Dermis blood vessel endothelial cell (primary cell): ENCODE measurements around the gene FAHD2A. TPM values are rescaled to one million over a fixed set of nuclear protein-coding genes. Genes with fewer than 3 reads are reported as not detected.
"Not testable (repeated sequence)": the region's sequence is repeated elsewhere in the genome, so short reads cannot be mapped to it uniquely, and the experiment has no call there.

Source experiments
- DNase-seq: peaks from one replicate; pipeline ENCODE4 v3.0.0; 2010
- total RNA-seq: library from RNA; depleted of rRNA; stranded (reverse); fragments of >200 nt; gene quantifications from 2 replicates; pipeline ENCODE4 v1.2.3, GENCODE V29; 2014

Gene FAHD2A, protein sequence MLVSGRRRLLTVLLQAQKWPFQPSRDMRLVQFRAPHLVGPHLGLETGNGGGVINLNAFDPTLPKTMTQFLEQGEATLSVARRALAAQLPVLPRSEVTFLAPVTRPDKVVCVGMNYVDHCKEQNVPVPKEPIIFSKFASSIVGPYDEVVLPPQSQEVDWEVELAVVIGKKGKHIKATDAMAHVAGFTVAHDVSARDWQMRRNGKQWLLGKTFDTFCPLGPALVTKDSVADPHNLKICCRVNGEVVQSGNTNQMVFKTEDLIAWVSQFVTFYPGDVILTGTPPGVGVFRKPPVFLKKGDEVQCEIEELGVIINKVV
- total RNA-seq, result 16.0 and 24.1 TPM in 2 replicates

- peak; percentile 93 for DNase-seq
Observed at GRCh38 chr2:95402370-95403203, at the start of gene FAHD2A. Gene FAHD2A, plus strand, starts transcription at chr2:95402708. Its CDS starts 2,851 bp downstream, at chr2:95405559.

GRCh38 chr2:95353055-95353575, 49.4 kb upstream of the FAHD2A start:
- no peak for DNase-seq

DNA sequence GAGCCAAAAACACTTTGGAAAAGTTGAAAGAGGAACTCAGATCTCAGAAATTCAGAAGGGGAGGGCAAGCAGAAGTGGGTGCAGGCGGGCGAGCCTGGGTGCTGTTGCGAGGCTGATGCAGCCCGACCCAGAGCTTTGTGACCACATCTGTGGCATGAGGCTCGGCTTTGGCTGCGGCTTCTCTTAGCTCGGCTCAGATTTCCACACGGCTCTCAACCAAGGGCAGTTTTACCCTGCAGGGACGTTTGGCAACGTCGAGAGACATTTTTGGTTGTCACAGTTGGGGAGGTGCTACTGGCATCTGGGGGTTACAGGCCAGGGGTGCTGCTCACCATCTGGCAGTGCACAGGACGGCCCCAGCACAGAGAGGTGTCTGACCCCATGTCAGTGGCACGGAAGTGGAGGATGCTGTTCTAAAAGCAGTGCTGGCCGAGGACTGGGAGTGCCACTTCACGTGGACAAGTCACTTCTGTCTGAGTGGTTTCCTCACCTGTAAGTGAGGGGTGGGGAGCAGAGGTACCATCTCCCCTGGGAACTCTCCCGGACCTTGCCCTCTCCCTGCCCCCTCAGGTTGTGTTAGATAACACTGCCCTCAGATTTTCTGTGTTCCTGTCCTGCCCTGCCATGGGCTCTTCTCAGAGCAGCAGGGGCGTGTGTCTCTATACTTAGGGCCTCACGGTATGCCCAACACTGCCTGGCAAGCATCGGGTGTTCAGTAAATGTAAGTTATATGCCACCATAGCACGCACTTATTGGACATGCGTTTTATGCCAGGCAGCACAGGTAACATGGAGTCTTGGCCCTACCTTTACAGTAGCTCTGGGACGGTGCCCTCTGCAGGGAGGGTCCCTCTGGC, 48.7 kb upstream of the FAHD2A start:
- no peak for DNase-seq

DNA sequence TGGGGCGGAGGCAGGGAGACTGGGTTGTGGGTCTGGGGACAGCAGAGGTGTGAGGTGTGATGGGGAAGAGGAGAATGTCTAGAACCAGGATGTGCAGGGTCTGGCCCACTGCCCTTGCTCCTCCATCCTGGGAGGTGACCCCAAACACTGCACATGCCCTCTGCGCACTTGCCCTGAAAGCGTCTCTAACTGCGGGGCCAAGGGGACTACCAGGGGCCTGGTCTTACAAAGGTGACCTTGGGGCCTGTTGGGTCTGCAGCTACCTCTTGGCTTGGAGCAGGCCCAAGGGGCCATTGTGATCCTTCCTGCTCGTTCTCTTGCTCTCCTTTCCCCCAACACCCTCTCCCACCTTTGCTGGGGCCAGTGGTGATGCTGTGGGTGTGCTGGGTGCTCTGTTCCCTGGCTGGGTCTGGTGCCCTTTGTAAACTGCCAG, 48.0 kb upstream of the FAHD2A start:
- DNase-seq, result no peak

GRCh38 chr2:95354925-95355324, 47.6 kb upstream of the FAHD2A start:
- DNase-seq, result no peak

- DNase-seq, result not testable (repeated sequence)
Observed at GRCh38 chr2:95355486-95355885, 47.0 kb upstream of the FAHD2A start.

GRCh38 chr2:95356821-95357700, 45.4 kb upstream of the FAHD2A start:
- no peak for DNase-seq

GRCh38 chr2:95357717-95358280, 44.7 kb upstream of the FAHD2A start:
- DNase-seq, result no peak

DNA sequence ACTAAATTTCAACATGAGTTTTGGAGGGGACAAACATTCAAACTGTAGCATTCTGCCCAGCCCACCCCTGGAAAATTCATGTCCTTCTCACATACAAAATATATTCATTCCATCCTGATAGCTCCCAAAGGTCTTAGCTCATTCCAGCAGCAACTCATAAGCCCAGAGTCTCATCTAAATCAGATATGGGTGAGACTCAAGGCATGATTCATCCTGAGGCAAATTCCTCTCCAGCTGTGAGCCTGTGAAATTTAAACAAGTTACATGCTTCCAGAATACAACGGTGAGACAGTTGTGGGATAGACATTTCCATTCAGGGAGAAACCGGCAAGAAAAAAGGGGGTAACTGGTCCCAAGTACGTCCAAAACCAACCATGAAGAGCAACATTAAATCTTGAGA, 43.5 kb upstream of the FAHD2A start:
- DNase-seq, result no peak

- no peak for DNase-seq
Observed at GRCh38 chr2:95359501-95359930, 43.0 kb upstream of the FAHD2A start.

DNA sequence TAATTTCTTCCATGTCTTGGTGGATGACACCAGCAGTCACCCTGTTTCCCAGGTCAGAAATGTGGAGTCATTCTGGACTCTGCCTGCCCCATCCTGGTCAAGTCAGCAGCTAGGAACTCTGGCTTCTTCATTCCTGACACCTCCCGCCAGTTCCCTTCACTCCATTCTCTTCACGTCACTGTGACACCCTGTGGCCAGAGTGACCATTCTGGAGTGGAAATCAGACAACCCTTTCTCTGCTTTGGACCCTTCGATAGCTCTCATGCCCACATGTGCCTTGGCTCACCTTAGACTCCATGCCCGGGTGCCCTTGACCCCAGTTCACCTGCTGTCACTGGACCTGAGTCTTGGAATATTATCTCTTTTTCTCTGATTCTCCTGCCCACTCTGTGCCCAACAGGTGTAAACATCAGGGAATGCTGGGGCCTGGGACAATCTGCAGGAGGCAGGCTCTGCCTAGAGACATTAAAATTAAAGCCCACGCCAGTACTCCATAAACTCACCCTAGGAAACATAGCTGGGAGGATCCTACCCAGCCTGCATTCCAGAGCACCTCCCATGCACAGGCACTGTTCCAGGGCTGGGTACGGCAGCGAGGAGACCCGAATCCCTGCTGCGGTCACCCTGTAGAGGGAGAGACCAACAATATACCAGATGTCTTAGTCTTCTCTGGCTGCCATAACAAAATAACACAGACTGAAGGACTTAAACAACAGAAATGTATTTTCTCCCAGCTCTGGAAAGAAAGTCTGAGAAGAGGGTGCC, 41.1 kb upstream of the FAHD2A start:
- no peak for DNase-seq

GRCh38 chr2:95362486-95362885, 40.0 kb upstream of the FAHD2A start:
- DNase-seq, result no peak

- no peak for DNase-seq
Observed at GRCh38 chr2:95366514-95366913, 36.0 kb upstream of the FAHD2A start.

GRCh38 chr2:95372216-95372829, 30.2 kb upstream of the FAHD2A start:
- no peak for DNase-seq

- no peak for DNase-seq
Observed at GRCh38 chr2:95372845-95373244, 29.7 kb upstream of the FAHD2A start.

- no peak for DNase-seq
Observed at GRCh38 chr2:95374029-95374428, 28.5 kb upstream of the FAHD2A start.

- DNase-seq, result no peak
Observed at GRCh38 chr2:95374451-95374920, 28.0 kb upstream of the FAHD2A start.

DNA sequence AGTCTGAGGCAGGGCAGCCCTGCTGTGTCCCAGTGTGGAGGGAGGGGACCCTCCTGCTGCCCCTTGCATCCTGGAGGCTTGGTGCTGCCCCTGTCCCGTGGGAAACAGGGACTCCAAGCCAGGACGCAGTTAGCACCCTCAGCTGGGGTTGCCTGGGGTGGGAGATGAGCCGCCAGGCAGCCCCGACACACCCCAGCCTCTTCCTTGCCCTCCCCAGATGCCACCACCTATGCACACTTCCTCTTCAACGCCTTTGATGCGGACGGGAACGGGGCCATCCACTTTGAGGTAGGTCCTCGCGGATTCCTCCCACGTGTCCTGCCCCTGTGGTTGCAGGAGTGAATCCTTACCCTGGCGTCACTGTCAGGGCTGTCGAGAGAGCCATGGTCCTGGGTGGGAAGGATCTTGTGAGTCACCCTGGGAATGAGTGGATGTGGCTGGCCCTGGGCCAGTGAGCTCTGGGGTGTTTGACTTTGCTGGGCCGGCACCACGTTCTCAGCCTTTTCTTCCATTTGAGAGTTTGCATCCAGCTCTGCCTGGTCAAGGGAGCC, 27.5 kb upstream of the FAHD2A start:
- DNase-seq, result no peak

DNA sequence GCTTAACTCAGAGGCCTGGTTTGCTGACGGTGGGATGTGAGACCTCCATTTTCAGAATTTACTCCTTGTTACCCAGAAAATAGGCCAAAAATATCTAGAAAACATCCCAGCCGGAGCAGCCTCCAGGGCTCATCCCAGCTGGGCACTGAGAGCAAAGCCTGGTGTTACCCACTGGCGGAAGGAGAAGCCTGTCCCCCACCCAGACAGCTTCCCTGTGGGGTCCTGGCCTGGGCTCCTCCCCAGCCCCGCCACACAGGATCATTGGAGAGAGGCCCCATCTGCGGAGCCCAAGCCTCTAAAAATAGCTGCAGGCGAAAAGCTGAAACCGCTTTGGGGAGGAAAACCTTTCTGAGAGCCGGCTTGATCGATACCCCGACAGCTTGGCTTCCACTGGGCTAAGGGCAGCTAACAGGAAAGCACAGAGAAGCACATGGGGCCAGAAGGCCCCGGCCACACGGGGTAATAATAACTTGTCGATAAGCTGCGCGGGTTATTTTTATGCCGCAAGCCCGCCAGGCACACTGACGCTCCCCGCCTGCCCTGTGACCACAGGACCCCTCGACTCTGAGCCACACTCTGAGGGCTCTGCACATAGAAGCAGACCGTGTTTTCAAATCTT, 26.9 kb upstream of the FAHD2A start:
- no peak for DNase-seq
